HG03432 (cell line): ENCODE measurements around the gene HOXB4.

Experiments
- ATAC-seq: cut with Tn5 transposase; IDR thresholded peaks from one replicate; pipeline ENCODE4 v1.9.1; 2021; ENCODE audit warnings: mild to moderate bottlenecking, moderate library complexity; ENCODE audit not compliant: unreplicated experiment

The HOXB4 gene

GRCh38 chr17:48575066-48575582 is 3.0 kb downstream of the HOXB4 start:
- ATAC-seq = no peak

- no peak for ATAC-seq
Observed at GRCh38 chr17:48574505-48575065, 3.6 kb downstream of the HOXB4 start.

GRCh38 chr17:48571826-48572417 is 6.2 kb downstream of the HOXB4 start:
- ATAC-seq = no peak

GRCh38 chr17:48571024-48571818 is 6.9 kb downstream of the HOXB4 start:
- ATAC-seq = no peak

- no peak for ATAC-seq
Observed at GRCh38 chr17:48570325-48571023, 7.7 kb downstream of the HOXB4 start.

- ATAC-seq = no peak
Observed at GRCh38 chr17:48569674-48570324, 8.4 kb downstream of the HOXB4 start.

- ATAC-seq = no peak
Observed at GRCh38 chr17:48569240-48569582, 8.9 kb downstream of the HOXB4 start.

- ATAC-seq = no peak
Observed at GRCh38 chr17:48568499-48569239, 9.5 kb downstream of the HOXB4 start.

GRCh38 chr17:48567646-48568354 is 10.3 kb downstream of the HOXB4 start:
- ATAC-seq = no peak

- no peak for ATAC-seq
Observed at GRCh38 chr17:48567209-48567608, 10.9 kb downstream of the HOXB4 start.

- ATAC-seq = no peak
Observed at GRCh38 chr17:48566717-48567116, 11.4 kb downstream of the HOXB4 start.

- no peak for ATAC-seq
Observed at GRCh38 chr17:48565925-48566710, 12.0 kb downstream of the HOXB4 start.

GRCh38 chr17:48565022-48565554 is 13.1 kb downstream of the HOXB4 start:
- no peak for ATAC-seq

GRCh38 chr17:48564188-48565021 is 13.7 kb downstream of the HOXB4 start:
- ATAC-seq = no peak

- no peak for ATAC-seq
Observed at GRCh38 chr17:48563867-48564187, 14.3 kb downstream of the HOXB4 start.

- no peak for ATAC-seq
Observed at GRCh38 chr17:48563385-48563838, 14.7 kb downstream of the HOXB4 start.

- ATAC-seq = no peak
Observed at GRCh38 chr17:48562934-48563333, 15.2 kb downstream of the HOXB4 start.
